22Rv1 (cell line): ENCODE measurements around the gene CRYBG2.

Experiments used
- H3K27ac ChIP-seq: fragments of 450-650 bp; 2 replicates; pipeline ENCODE4 v1.5.1; 2017
- ZFX ChIP-seq: fragments of 450-650 bp; IDR thresholded peaks from 2 replicates; pipeline ENCODE4 v1.6.1; 2017; ENCODE audit warnings: antibody characterized with exemption, borderline replicate concordance
- TF ChIP-seq, protein P1 (sequence below): fragments of 450-650 bp; IDR thresholded peaks from 2 replicates; pipeline ENCODE4 v1.5.1; 2017; ENCODE audit warnings: mild to moderate bottlenecking

The CRYBG2 gene, protein sequence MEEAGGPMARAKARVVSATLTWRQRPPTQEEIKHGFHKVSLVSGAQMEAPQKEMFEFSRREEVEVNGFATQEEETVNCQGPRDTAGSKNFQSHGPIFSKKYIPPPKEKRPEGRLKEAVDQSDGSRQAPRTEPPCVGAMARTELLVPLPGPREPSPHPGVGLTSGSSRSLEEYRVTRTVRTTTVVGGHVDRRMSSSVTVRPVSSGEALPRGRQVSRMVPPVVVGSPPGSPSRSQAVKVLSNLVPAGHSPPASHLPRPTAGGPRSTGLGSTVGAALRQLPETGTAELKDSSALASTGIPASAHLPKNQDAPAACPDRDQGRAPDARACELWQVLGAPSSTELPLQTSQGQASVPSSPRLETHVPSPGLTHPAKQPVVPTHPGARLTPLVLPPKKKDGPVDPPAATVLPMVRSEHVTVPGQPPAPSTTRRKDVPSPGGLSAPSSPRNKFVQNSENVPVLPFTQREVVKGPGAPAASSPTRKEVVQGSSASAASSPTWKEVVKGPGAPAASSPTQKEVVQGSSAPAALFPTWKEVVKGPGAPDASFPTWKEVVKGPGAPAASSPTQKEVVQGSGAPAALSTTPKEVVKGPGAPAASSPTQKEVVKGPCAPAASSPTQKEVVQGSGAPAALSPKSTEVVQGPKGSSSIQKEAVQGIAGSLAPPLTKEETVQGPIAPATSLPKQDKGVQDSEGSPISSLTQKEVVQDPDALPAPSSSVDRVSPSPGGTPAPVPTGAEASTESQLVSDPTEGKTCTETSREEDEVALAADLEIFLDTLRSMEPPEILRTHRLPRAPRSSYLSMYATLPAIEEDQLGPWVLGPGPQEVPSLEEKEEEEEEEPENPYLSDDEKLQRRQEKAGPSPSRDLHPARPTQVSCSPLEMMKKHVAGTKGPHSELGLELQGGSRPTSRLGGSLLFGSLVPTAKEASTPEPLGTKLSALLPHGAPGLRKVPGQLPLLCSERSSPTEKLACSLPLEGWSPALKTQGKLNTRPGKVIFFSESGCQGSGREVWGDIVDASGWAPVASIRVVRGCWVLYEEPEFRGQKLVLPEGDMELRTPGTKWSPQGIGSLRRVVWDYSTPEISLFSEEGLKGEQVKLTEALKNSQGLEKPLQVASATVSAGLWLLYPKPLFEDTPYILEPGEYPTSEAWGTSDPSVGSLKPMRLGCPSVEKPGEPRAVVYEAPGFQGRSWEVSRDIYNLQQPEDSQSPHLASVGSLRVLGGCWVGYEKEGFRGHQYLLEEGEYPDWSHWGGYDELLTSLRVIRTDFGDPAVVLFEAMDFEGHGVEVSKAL (N-terminal part only)

DNA sequence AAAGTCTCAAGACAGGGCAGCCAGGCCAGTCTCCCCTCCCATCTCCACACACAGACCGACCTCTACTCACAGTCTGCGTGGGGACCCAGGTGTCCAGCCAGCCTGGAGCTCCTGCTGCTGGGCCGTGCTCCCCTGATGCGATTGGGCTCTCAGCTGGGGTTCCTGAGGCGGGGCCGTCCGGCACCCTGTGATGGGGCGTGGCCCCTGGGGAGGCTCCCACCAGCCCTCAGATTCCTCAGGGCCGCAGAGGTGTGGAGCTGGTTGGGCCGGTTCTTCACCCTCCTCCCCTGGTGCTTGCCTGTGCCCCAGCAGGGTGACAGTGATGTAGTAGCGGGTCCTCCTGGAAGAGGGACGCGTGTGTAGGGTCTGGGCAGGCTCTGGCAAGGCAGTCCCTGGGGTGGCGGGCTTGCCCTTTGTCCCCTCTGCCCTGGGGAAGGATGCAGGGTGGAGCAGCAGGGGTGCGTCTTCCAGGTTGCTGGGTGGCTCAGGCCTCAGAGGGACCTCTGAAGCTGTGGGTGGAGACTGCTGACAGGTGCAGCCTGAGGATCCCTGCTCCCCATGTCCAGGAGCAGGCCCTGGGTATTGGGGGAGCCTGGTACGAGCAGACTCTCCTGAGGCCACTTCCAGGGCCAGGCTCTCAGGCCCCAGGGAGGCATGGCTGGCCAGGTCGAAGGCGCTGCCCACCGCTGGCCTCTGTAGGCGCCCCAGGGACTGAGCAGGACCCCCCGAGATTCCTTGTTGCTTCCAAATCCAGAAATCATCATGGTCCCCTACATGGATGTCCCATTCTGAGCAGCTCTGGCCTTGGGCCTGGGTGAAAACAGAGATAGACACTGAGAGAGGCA lies at the start of gene CRYBG2:
TSS of gene CRYBG2 (minus strand) at position 155 of the 845 bp plus-strand sequence. CDS start 7,473 bp downstream, outside the sequence.
- TF ChIP-seq ZFX = no peak
- TF ChIP-seq, protein P1, sequence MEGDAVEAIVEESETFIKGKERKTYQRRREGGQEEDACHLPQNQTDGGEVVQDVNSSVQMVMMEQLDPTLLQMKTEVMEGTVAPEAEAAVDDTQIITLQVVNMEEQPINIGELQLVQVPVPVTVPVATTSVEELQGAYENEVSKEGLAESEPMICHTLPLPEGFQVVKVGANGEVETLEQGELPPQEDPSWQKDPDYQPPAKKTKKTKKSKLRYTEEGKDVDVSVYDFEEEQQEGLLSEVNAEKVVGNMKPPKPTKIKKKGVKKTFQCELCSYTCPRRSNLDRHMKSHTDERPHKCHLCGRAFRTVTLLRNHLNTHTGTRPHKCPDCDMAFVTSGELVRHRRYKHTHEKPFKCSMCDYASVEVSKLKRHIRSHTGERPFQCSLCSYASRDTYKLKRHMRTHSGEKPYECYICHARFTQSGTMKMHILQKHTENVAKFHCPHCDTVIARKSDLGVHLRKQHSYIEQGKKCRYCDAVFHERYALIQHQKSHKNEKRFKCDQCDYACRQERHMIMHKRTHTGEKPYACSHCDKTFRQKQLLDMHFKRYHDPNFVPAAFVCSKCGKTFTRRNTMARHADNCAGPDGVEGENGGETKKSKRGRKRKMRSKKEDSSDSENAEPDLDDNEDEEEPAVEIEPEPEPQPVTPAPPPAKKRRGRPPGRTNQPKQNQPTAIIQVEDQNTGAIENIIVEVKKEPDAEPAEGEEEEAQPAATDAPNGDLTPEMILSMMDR = no peak
- no peak within 1 kb of the TSS for H3K27ac ChIP-seq

DNA sequence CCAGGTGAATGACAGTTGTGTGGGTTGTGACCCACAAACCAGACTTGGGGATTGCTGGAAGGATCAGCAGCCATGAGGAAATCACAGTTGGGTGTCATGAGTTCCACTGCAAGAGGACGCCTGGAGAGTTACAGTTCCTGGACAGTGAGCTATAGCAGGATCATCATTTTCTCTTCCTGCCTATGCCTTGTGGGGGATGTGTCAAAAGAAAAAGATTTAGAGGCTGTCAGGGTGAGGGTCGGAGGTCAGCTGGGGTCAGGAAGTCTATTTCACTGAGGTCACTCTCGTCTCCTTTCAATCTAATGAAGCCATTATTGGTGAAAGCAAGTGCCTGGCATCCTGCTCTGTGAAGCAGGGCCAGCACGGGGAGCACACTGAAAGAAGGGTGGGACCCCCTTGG lies 49.7 kb upstream of the CRYBG2 start:
- TF ChIP-seq, protein P1 = no peak
- no peak for TF ChIP-seq ZFX
- no peak overlapping the region for H3K27ac ChIP-seq

DNA sequence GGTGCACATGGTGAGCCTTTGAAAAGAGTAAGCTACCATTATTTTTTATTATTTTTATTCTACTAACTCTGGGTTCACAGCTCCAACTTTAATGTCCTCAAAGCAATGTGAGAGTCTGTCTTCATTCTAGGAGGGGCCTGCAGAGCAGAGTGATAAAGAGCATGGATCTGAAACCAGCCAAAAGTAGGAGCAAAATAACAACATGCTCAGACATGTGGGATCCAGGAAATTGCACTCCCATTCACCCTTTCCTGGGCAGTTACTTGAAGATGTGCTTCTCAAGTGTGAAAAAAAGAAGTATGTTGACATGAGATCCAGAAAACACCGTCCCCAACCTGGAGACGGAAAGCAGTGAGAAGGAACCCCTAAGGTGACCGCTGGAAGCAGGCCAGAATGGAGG lies 48.0 kb upstream of the CRYBG2 start:
- TF ChIP-seq, protein P1 = no peak
- TF ChIP-seq ZFX = no peak
- H3K27ac ChIP-seq = no peak overlapping the region

DNA sequence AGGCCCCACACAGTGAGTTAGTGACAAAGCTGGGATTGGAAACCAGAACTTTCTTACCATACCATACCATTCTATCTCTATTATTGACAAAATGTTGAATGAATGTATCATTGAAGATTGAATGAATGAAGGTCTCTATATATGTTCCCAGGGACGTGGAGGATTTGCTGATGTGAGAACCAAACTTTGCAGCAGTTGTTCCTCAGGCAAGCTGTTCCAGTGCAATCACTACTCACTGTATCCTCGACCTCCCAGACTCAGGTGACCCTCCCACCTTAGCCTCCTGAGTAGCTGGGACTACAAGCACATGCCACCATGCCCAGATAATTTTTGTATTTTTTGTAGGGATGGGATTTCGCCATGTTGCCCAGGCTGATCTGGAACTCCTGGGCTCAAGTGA lies 45.1 kb upstream of the CRYBG2 start:
- TF ChIP-seq ZFX = no peak
- TF ChIP-seq, protein P1 = no peak
- no peak overlapping the region for H3K27ac ChIP-seq

DNA sequence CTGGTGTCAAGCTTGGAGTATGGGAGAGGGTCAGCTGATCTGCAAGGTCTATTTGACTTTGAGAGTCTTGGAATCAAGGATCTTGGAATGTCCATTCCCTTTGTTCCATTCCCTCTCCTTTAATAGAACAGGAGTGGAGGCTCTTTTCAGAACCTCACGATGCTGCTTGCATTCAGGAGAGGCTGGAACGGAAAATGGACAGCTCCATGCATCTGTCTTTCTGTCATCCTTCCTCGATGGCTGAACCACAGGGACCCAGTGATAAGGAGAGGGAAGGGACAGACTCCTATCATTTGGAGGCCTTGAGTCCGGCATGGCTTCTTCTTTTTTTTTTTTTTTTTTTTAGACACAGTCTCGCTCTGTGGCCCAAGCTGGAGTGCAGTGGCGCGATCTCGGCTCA lies 41.8 kb upstream of the CRYBG2 start:
- TF ChIP-seq, protein P1 = no peak
- TF ChIP-seq ZFX = no peak
- no peak overlapping the region for H3K27ac ChIP-seq

DNA sequence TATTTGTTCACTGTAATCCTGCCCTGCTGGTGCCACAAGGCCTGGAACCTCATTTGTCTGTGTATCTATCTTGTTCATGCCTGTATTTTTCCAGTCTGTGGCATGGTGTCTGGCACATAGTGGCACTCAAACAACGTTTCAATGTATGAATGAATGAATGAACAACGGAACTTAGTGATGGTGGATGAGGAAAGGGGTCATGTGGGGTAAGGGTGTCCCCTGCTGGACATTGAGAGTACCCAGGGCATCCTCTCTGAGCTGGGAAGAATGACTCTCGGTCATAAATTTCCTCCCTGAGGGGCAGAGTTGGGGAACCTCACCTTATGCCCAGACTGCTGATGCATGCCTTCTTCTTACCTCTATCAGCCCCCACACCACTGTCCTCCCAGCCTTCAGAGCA lies 37.5 kb upstream of the CRYBG2 start:
- no peak overlapping the region for H3K27ac ChIP-seq
- TF ChIP-seq ZFX = no peak
- TF ChIP-seq, protein P1 = peak; percentile 55
